Endodermal cell (in vitro differentiated cells): ENCODE results near the gene HSPG2. TPM values are rescaled to one million over a fixed set of nuclear protein-coding genes. Genes with fewer than 3 reads are reported as not detected.

Experiments
- DNase-seq: peaks from one replicate; pipeline ENCODE4 v3.0.0-alpha.2; 2017
- H3K27ac ChIP-seq: 2 replicates; pipeline ENCODE4 v1.5.1; 2013; ENCODE audit warnings: mild to moderate bottlenecking, low read depth, low read length, moderate library complexity
- H3K27me3 ChIP-seq: 2 replicates; pipeline ENCODE4 v1.6.1; 2013; ENCODE audit warnings: mild to moderate bottlenecking, low read length, moderate library complexity; ENCODE audit not compliant: insufficient read depth, control insufficient read depth, poor library complexity, severe bottlenecking
- H3K36me3 ChIP-seq: 2 replicates; pipeline ENCODE4 v1.7.0; 2013; ENCODE audit warnings: mild to moderate bottlenecking, low read length, moderate library complexity; ENCODE audit not compliant: control insufficient read depth, insufficient read depth
- H3K4me1 ChIP-seq: one replicate; pipeline ENCODE4 v1.7.0; 2013; ENCODE audit warnings: low read length; ENCODE audit not compliant: control insufficient read depth, insufficient read depth
- H3K4me3 ChIP-seq: 2 replicates; pipeline ENCODE4 v1.5.1; 2013; ENCODE audit warnings: mild to moderate bottlenecking, low read length, moderate library complexity
- H3K9ac ChIP-seq: 2 replicates; pipeline ENCODE4 v1.6.1; 2013; ENCODE audit warnings: mild to moderate bottlenecking, low read length, moderate library complexity; ENCODE audit not compliant: poor library complexity, severe bottlenecking; ENCODE audit errors: extremely low read depth
- H3K9me3 ChIP-seq: 2 replicates; pipeline ENCODE4 v1.6.1; 2013; ENCODE audit warnings: mild to moderate bottlenecking, low read length, moderate library complexity; ENCODE audit not compliant: control insufficient read depth
- H3K27ac Mint-ChIP-seq: 2 replicates; pipeline ENCODE4 v1.8.0; 2020; ENCODE audit warnings: mixed read lengths
- H3K27me3 Mint-ChIP-seq: 2 replicates; pipeline ENCODE4 v1.8.0; 2021; ENCODE audit warnings: mild to moderate bottlenecking, mixed read lengths; ENCODE audit not compliant: insufficient read depth
- H3K36me3 Mint-ChIP-seq: 2 replicates; pipeline ENCODE4 v1.8.0; 2020; ENCODE audit warnings: low read depth, mixed read lengths
- H3K4me1 Mint-ChIP-seq: 2 replicates; pipeline ENCODE4 v1.8.0; 2020; ENCODE audit warnings: mixed read lengths
- H3K4me3 Mint-ChIP-seq: 2 replicates; pipeline ENCODE4 v1.8.0; 2020; ENCODE audit warnings: mild to moderate bottlenecking, moderate library complexity, mixed read lengths
- H3K9me3 Mint-ChIP-seq: 2 replicates; pipeline ENCODE4 v1.8.0; 2020; ENCODE audit warnings: mild to moderate bottlenecking, mixed read lengths
- CTCF ChIP-seq: fragments of 200-600 bp; sonication (generic); conservative IDR thresholded peaks from 2 replicates; pipeline ENCODE4 v1.5.0; 2021; ENCODE audit warnings: antibody characterized with exemption, mild to moderate bottlenecking
- WGBS, 2 experiments: methylation state at CpG; one replicate each; pipeline versions ENCODE4 v1.1.5 to v1.1.7; 2013; ENCODE audit warnings: missing lambda C conversion rate in 2 of 2, mixed read lengths in 1 of 2; ENCODE audit not compliant: insufficient coverage in 1 of 2, insufficient read length in 1 of 2; 5-methylcytosine and 5-hydroxymethylcytosine counted together
- total RNA-seq, 2 donors: library from RNA; stranded (reverse); fragmentation: NEBNext Ultra II Directional in 1 of 2; extraction: Animal tissue kit (Norgen Biotek cat#: 25700) in 1 of 2; gene quantifications; 2 replicates in 1 of 2; 3 replicates in 1 of 2; pipeline ENCODE4 v1.2.1, GENCODE V29; 2021

HSPG2 gene
- total RNA-seq, 2 donors from 2014 or later, result 222 to 227 TPM

DNA sequence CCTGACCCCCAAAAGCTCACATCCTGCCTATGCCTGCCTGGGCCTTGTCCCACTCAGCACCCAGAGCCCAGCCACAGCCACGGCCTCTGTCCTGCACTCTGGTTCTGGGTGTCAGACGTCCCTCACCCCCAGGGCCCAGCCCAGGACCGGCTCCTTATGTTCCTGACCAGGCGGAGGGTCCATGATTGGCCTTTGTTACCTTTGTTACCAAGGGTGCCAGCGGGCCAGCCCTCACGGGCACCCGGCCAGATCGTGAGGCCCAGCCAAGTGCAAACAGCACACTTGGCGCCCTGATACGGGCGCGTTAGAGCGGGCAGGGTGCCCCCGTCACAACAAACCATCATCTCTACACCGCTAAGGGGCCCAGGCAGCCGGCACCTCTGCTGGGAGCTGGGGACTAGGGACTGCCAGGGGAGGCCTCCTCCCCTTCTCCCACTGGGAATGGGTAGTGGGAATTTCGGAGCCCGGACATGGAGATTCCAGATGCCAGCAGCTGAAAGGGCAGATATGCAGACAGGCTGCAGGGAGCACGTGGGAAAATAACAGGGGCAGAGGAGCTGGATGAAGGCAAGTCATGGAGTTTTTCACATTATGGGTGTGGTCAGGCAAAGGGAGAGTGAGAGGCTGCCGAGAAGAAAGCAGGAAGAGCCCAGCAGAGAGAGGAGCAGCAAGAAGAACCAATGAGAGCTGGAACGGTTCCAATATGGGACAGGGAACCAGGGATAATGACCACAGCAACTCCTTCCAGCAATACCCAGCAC is 22.1 kb downstream of the HSPG2 start:
- Histone ChIP-seq H3K9me3 (no peaks in the 10 kb centered on the region), H3K36me3 (peaks cover 30% of the 10 kb centered on the region), H3K27me3 (no peaks in the 10 kb centered on the region), H3K9ac (no peak overlapping the region), H3K4me1 (peaks cover 24% of the 10 kb centered on the region), H3K27ac (no peak overlapping the region), H3K4me3 (no peak overlapping the region)
- H3K9me3 Mint-ChIP-seq, result no peaks in the 10 kb centered on the region
- peaks cover 24% of the 10 kb centered on the region for H3K36me3 Mint-ChIP-seq
- 85 to 90% methylated on average over 20 to 21 of the region's 21 CpGs for WGBS, 2 experiments
- DNase-seq, result no peak
- peaks cover 30% of the 10 kb centered on the region for H3K4me1 Mint-ChIP-seq
- no peak overlapping the region for H3K4me3 Mint-ChIP-seq
- TF ChIP-seq CTCF, result no peak
- no peak overlapping the region for H3K27ac Mint-ChIP-seq
- no peaks in the 10 kb centered on the region for H3K27me3 Mint-ChIP-seq

DNA sequence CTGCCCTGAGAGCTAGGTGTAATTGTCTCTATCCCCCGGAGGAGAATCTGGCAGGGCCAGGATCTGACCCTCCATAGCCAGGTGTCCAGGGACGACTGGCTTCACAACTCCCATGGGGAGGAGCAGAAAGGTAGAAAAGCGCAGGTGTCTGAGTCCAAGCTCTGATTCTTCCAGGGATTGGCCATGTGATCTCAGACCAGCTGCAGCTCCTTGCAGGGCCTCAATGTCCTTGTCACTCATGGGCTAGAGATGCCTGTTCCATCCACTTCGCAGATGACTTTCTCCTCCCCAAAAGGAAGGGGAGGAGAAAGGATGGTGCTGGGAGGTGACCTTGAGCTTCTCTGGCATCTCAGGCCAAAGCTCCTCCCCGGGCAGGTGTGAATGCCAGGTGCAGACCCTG is 22.7 kb downstream of the HSPG2 start:
- H3K27ac ChIP-seq, result no peak overlapping the region
- Mint-ChIP-seq H3K27me3 (no peaks in the 10 kb centered on the region), H3K27ac (no peak overlapping the region), H3K4me1 (peaks cover 33% of the 10 kb centered on the region), H3K9me3 (no peaks in the 10 kb centered on the region), H3K4me3 (no peak overlapping the region), H3K36me3 (peaks cover 21% of the 10 kb centered on the region)
- H3K27me3 ChIP-seq, result no peaks in the 10 kb centered on the region
- no peak overlapping the region for H3K9ac ChIP-seq
- 91 to 93% methylated on average over 4 to 5 of the region's 5 CpGs for WGBS, 2 experiments
- H3K36me3 ChIP-seq, result peaks cover 28% of the 10 kb centered on the region
- no peaks in the 10 kb centered on the region for H3K9me3 ChIP-seq
- H3K4me3 ChIP-seq, result no peak overlapping the region
- peaks cover 25% of the 10 kb centered on the region for H3K4me1 ChIP-seq
- no peak for TF ChIP-seq CTCF
- DNase-seq, result no peak

GRCh38 chr1:21913763-21914162 is 23.3 kb downstream of the HSPG2 start:
- no peaks in the 10 kb centered on the region for H3K9me3 Mint-ChIP-seq

More at GRCh38 chr1:21913763-21914162, 23.3 kb downstream of the HSPG2 start:
- WGBS, 2 experiments, result 79 to 85% methylated on average over 3 to 5 of the region's 5 CpGs
- H3K4me1 Mint-ChIP-seq, result peaks cover 31% of the 10 kb centered on the region
- no peak for TF ChIP-seq CTCF
- H3K4me3 Mint-ChIP-seq, result no peak overlapping the region
- H3K4me3 ChIP-seq, result no peak overlapping the region
- peak overlapping the region; percentile 7 for H3K27ac Mint-ChIP-seq
- H3K9ac ChIP-seq, result no peak overlapping the region
- H3K36me3 Mint-ChIP-seq, result peaks cover 16% of the 10 kb centered on the region
- no peaks in the 10 kb centered on the region for H3K9me3 ChIP-seq
- peaks cover 22% of the 10 kb centered on the region for H3K36me3 ChIP-seq
- H3K27me3 Mint-ChIP-seq, result no peaks in the 10 kb centered on the region
- H3K27me3 ChIP-seq, result no peaks in the 10 kb centered on the region
- H3K4me1 ChIP-seq, result peaks cover 25% of the 10 kb centered on the region
- H3K27ac ChIP-seq, result no peak overlapping the region
- DNase-seq, result no peak
